Tibial artery (tissue), 4 donors: ENCODE measurements around the gene CYB561A3.

ENCODE experiments used
- DNase-seq, 2 donors: peaks; one replicate each; pipeline ENCODE4 v3.0.0-alpha.2; 2019
- H3K27ac ChIP-seq, 2 donors: fragments of 200-600 bp; sonication (generic) in 1 of 2; 1 replicate in 1 of 2; 2 replicates in 1 of 2; pipeline ENCODE4 v1.5.1; 2018 to 2019; ENCODE audit warnings: mild to moderate bottlenecking in 1 of 2
- H3K27me3 ChIP-seq, 2 donors: fragments of 200-600 bp; sonication (generic) in 1 of 2; one replicate each; pipeline versions ENCODE4 v1.5.1 to v1.6.0; 2016 to 2019
- H3K36me3 ChIP-seq, 3 donors: fragments of 200-600 bp; sonication (generic) in 2 of 3; one replicate each; pipeline ENCODE4 v1.5.1; 2016 to 2019; ENCODE audit warnings: mild to moderate bottlenecking in 2 of 3
- H3K4me1 ChIP-seq, 4 donors: fragments of 200-600 bp; sonication (generic) in 2 of 4; 1 replicate in 3 of 4; 2 replicates in 1 of 4; pipeline ENCODE4 v1.5.1; 2016 to 2019
- H3K4me3 ChIP-seq, 2 donors: fragments of 200-600 bp; sonication (generic) in 1 of 2; 1 replicate in 1 of 2; 2 replicates in 1 of 2; pipeline ENCODE4 v1.5.1; 2018 to 2019; ENCODE audit warnings: mild to moderate bottlenecking in 2 of 2
- H3K9me3 ChIP-seq, 3 donors: fragments of 200-600 bp; sonication (generic) in 1 of 3; one replicate each; pipeline ENCODE4 v1.5.1; 2016 to 2019
- CTCF ChIP-seq, 2 experiments: fragments of 200-600 bp in 1 of 2; fragments of 450-650 bp in 1 of 2; IDR thresholded peaks; one replicate each; pipeline ENCODE4 v1.5.1; 2017 to 2019; ENCODE audit warnings: antibody characterized with exemption in 2 of 2, mild to moderate bottlenecking in 1 of 2, moderate library complexity in 1 of 2
- intact Hi-C: fragments of 100-400 bp; cut with DNase I; formaldehyde crosslinking; loops from one replicate; pipeline ENCODE4 v1.15.0; 2023; ENCODE audit warnings: low total_unique reads

CYB561A3 gene

GRCh38 chr11:61337706-61338470, 23.8 kb downstream of the CYB561A3 start:
- Histone ChIP-seq H3K36me3 (peaks cover 0 to 44% (median 6%) of the 10 kb centered on the region in 3 donors), H3K4me3 (no peak overlapping the region), H3K4me1 (peaks cover 0 to 21% (median 6%) of the 10 kb centered on the region in 4 donors), H3K27me3 (no peaks in the 10 kb centered on the region), H3K27ac (no peak overlapping the region), H3K9me3 (no peaks in the 10 kb centered on the region)
- intact Hi-C loops = loop anchor here (1.0 kb wide), 1 partner anchor 49 kb away; no protein-coding TSS in a partner anchor
- no peak for DNase-seq
- no peak for TF ChIP-seq CTCF (IDR thresholded peaks at IDR 0.05)

GRCh38 chr11:61336171-61336935, 25.3 kb downstream of the CYB561A3 start:
- peak; percentile 60 to 86 for DNase-seq
- Histone ChIP-seq H3K27ac (peak overlapping the region in 1 of 2 donors; percentile 54), H3K9me3 (no peaks in the 10 kb centered on the region), H3K4me3 (no peak overlapping the region), H3K36me3 (peaks cover 0 to 29% (median 0%) of the 10 kb centered on the region in 3 donors), H3K27me3 (no peaks in the 10 kb centered on the region), H3K4me1 (peaks cover 0 to 31% (median 14%) of the 10 kb centered on the region in 4 donors)
- intact Hi-C loops = no loop called here
- peak; percentile 98 to 99 for TF ChIP-seq CTCF (IDR thresholded peaks at IDR 0.05)

- Histone ChIP-seq H3K36me3 (peaks cover 0 to 21% (median 0%) of the 10 kb centered on the region in 3 donors), H3K4me3 (no peak overlapping the region), H3K27me3 (no peaks in the 10 kb centered on the region), H3K27ac (no peak overlapping the region), H3K9me3 (no peaks in the 10 kb centered on the region), H3K4me1 (peaks cover 0 to 40% (median 22%) of the 10 kb centered on the region in 4 donors)
- no peak for DNase-seq
- no peak for TF ChIP-seq CTCF (IDR thresholded peaks at IDR 0.05)
- intact Hi-C loops = no loop called here
Measured at GRCh38 chr11:61335355-61335710, 26.3 kb downstream of the CYB561A3 start.

- intact Hi-C loops = no loop called here
- TF ChIP-seq CTCF (IDR thresholded peaks at IDR 0.05) = no peak
- Histone ChIP-seq H3K36me3 (peaks cover 0 to 19% (median under 1%) of the 10 kb centered on the region in 3 donors), H3K27ac (no peak overlapping the region), H3K4me3 (no peak overlapping the region), H3K27me3 (no peaks in the 10 kb centered on the region), H3K4me1 (peaks cover 0 to 40% (median 22%) of the 10 kb centered on the region in 4 donors), H3K9me3 (no peaks in the 10 kb centered on the region)
- no peak for DNase-seq
Measured at GRCh38 chr11:61334434-61335354, 27.0 kb downstream of the CYB561A3 start.
